ENCODE data around the gene RALGAPA2.

RALGAPA2 gene

DNA sequence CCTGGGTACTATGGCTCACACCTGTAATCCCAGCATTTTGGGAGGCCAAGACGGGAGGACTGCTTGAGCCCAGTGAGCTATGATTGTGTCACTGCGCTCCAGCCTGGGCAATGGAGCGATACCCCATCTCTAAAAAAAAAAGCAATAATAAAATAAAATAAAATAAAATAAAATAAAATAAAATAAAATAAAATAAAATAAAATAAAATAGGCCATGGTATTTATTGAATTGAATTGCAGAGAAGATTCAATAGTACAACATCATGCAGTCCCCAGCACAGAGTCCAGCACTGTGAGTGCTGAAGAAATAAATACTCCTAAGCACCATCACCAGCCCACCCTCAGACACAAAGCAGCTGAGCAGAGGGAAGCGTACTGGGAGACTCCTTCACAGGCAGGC, 144.7 kb downstream of the RALGAPA2 start:
- Histone ChIP-seq H3K4me1 (ENCODE audit: control insufficient read depth in 1 of 2, insufficient read depth in 2 of 2, low read length in 2 of 2) (peaks cover 6 to 12% of the 10 kb centered on the region in 2 donors), H3K9me3 (ENCODE audit: control insufficient read depth in 1 of 2, low read length in 2 of 2) (no peaks in the 10 kb centered on the region), H3K27me3 (ENCODE audit: control insufficient read depth in 1 of 2, insufficient read depth in 2 of 2, low read length in 2 of 2) (no peaks in the 10 kb centered on the region), H3K36me3 (ENCODE audit: control insufficient read depth in 1 of 2, insufficient read depth in 2 of 2, low read length in 2 of 2) (peaks cover 3 to 17% of the 10 kb centered on the region in 2 donors), H3K4me3 (ENCODE audit: low read depth in 1 of 2, low read length in 2 of 2) (no peak overlapping the region), H3K9ac (ENCODE audit: low read depth in 1 of 2, low read length in 2 of 2) (no peak overlapping the region), H3K27ac (ENCODE audit: low read depth, low read length) (no peak overlapping the region)

DNA sequence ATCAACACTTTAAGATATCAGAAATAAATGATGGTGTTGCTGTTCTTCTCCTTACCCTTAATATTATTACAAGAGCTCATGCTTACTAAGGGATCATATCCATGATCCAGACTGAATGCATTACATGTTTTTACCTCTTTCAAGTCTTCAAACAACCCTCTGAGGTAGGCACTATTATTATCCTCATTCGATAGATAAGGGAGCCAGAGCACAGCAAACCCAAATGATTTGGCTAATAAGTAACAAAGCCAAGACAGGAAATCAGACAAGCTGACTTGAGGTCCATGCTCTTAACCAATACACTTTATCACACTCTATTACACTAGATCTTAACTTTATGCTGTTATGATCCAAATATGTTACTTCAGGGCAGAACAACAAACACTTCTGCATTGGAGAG, 145.9 kb downstream of the RALGAPA2 start:
- no peak overlapping the region for H3K4me3 ChIP-seq (ENCODE audit: low read depth in 1 of 2, low read length in 2 of 2)
- no peak overlapping the region for H3K27ac ChIP-seq (ENCODE audit: low read depth, low read length)
- no peak overlapping the region for H3K9ac ChIP-seq (ENCODE audit: low read depth in 1 of 2, low read length in 2 of 2)

DNA sequence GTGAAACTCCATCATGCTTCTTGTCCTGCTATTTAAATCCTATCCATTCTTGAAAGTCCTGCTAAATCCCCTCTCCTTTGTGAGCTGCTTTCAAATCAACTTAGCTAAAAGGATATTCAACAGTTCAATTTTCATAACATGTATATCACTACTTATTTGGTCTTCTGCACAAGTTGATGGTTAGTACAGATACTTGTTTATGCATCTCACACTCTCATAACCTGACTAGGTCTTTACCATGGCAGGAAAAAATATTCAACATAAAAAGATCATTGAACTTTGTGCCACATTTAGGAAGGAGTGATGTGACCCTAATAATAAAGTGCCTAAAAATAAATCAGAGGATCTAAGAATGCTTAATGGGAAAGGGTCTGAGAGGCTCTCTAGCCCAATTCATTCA, 148.2 kb downstream of the RALGAPA2 start:
- peaks cover 0 to 15% of the 10 kb centered on the region in 2 donors for H3K36me3 ChIP-seq (ENCODE audit: control insufficient read depth in 1 of 2, insufficient read depth in 2 of 2, low read length in 2 of 2)
- H3K9ac ChIP-seq (ENCODE audit: low read depth in 1 of 2, low read length in 2 of 2): no peak overlapping the region
- no peaks in the 10 kb centered on the region for H3K9me3 ChIP-seq (ENCODE audit: control insufficient read depth in 1 of 2, low read length in 2 of 2)
- H3K4me3 ChIP-seq (ENCODE audit: low read depth in 1 of 2, low read length in 2 of 2): no peak overlapping the region
- H3K27me3 ChIP-seq (ENCODE audit: control insufficient read depth in 1 of 2, insufficient read depth in 2 of 2, low read length in 2 of 2): no peaks in the 10 kb centered on the region
- H3K4me1 ChIP-seq (ENCODE audit: control insufficient read depth in 1 of 2, insufficient read depth in 2 of 2, low read length in 2 of 2): peaks cover 6 to 12% of the 10 kb centered on the region in 2 donors
- no peak overlapping the region for H3K27ac ChIP-seq (ENCODE audit: low read depth, low read length)

More for the DNA sequence above, 145.9 kb downstream of the RALGAPA2 start:
- no peaks in the 10 kb centered on the region for H3K27me3 ChIP-seq (ENCODE audit: control insufficient read depth in 1 of 2, insufficient read depth in 2 of 2, low read length in 2 of 2)
- no peaks in the 10 kb centered on the region for H3K9me3 ChIP-seq (ENCODE audit: control insufficient read depth in 1 of 2, low read length in 2 of 2)
- H3K36me3 ChIP-seq (ENCODE audit: control insufficient read depth in 1 of 2, insufficient read depth in 2 of 2, low read length in 2 of 2): peaks cover 3 to 12% of the 10 kb centered on the region in 2 donors
- H3K4me1 ChIP-seq (ENCODE audit: control insufficient read depth in 1 of 2, insufficient read depth in 2 of 2, low read length in 2 of 2): peaks cover 6 to 12% of the 10 kb centered on the region in 2 donors

DNA sequence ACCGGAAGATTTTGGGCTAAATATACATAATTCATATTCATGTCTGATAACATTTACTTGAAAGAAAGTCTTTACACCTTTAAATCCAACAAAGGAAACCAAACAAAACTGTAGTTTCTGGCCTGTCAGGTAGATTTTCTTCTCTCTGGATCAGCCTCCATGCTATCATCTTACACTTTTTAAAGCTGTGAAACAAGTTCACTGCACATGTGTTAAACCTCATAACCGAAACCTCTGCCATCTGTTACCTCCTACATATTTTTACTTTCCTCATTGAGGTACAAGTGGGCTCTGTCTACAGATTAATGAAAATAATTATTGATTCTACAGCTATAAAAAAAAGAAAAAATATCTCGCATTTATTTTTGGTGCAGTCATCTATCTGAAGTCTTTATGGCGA, 149.9 kb downstream of the RALGAPA2 start:
- no peak overlapping the region for H3K27ac ChIP-seq (ENCODE audit: low read depth, low read length)
- no peak overlapping the region for H3K9ac ChIP-seq (ENCODE audit: low read depth in 1 of 2, low read length in 2 of 2)
- H3K4me1 ChIP-seq (ENCODE audit: control insufficient read depth in 1 of 2, insufficient read depth in 2 of 2, low read length in 2 of 2): peaks cover 6 to 12% of the 10 kb centered on the region in 2 donors
- H3K27me3 ChIP-seq (ENCODE audit: control insufficient read depth in 1 of 2, insufficient read depth in 2 of 2, low read length in 2 of 2): no peaks in the 10 kb centered on the region
- no peaks in the 10 kb centered on the region for H3K9me3 ChIP-seq (ENCODE audit: control insufficient read depth in 1 of 2, low read length in 2 of 2)
- H3K4me3 ChIP-seq (ENCODE audit: low read depth in 1 of 2, low read length in 2 of 2): no peak overlapping the region
- peaks cover 0 to 18% of the 10 kb centered on the region in 2 donors for H3K36me3 ChIP-seq (ENCODE audit: control insufficient read depth in 1 of 2, insufficient read depth in 2 of 2, low read length in 2 of 2)

DNA sequence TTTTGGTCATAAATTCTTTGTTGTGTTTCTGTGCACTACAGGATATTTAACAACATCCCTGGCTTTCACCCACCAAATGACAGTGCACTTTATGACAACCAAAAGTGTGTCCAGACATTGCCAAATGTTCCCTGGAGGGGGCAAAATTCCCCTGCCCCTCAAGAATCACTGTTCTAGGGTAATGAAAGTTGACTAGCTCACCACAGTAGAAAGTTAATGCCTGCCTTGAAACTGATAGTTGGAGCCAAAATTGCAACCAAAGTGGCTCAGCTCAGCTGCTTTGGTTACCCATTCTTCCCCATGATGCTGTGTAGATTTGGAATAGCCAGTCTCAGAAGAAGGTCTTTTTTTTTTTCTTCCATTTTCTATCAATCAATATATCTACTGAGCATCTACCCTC, 150.6 kb downstream of the RALGAPA2 start:
- Histone ChIP-seq H3K4me3 (ENCODE audit: low read depth in 1 of 2, low read length in 2 of 2) (no peak overlapping the region), H3K27ac (ENCODE audit: low read depth, low read length) (no peak overlapping the region), H3K27me3 (ENCODE audit: control insufficient read depth in 1 of 2, insufficient read depth in 2 of 2, low read length in 2 of 2) (no peaks in the 10 kb centered on the region), H3K4me1 (ENCODE audit: control insufficient read depth in 1 of 2, insufficient read depth in 2 of 2, low read length in 2 of 2) (peaks cover 6 to 11% of the 10 kb centered on the region in 2 donors), H3K36me3 (ENCODE audit: control insufficient read depth in 1 of 2, insufficient read depth in 2 of 2, low read length in 2 of 2) (peaks cover 0 to 18% of the 10 kb centered on the region in 2 donors), H3K9ac (ENCODE audit: low read depth in 1 of 2, low read length in 2 of 2) (no peak overlapping the region), H3K9me3 (ENCODE audit: control insufficient read depth in 1 of 2, low read length in 2 of 2) (no peaks in the 10 kb centered on the region)

DNA sequence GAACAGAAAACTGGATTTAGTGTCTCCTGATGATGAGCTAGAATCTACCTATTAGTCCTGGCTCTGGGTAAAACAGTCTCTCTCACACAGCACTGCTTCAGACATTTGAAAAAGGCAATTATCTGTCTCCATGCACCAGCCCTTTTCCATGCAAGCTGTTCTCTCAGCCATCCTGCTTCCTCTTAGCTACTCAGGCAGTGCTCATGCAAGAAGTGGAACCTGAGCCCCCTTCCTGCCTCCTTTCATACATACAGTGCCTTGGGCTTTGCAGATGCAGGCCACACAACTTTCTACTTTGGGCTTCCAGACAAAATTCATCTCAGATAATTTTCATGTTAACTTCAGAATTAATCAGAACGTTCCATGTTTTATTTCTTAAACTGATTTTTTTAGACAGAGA, 151.3 kb downstream of the RALGAPA2 start:
- peaks cover 3 to 23% of the 10 kb centered on the region in 2 donors for H3K36me3 ChIP-seq (ENCODE audit: control insufficient read depth in 1 of 2, insufficient read depth in 2 of 2, low read length in 2 of 2)
- H3K4me3 ChIP-seq (ENCODE audit: low read depth in 1 of 2, low read length in 2 of 2): no peak overlapping the region
- peaks cover 4% of the 10 kb centered on the region in 2 donors for H3K4me1 ChIP-seq (ENCODE audit: control insufficient read depth in 1 of 2, insufficient read depth in 2 of 2, low read length in 2 of 2)
- no peak overlapping the region for H3K9ac ChIP-seq (ENCODE audit: low read depth in 1 of 2, low read length in 2 of 2)
- H3K9me3 ChIP-seq (ENCODE audit: control insufficient read depth in 1 of 2, low read length in 2 of 2): no peaks in the 10 kb centered on the region
- H3K27me3 ChIP-seq (ENCODE audit: control insufficient read depth in 1 of 2, insufficient read depth in 2 of 2, low read length in 2 of 2): no peaks in the 10 kb centered on the region
- no peak overlapping the region for H3K27ac ChIP-seq (ENCODE audit: low read depth, low read length)

DNA sequence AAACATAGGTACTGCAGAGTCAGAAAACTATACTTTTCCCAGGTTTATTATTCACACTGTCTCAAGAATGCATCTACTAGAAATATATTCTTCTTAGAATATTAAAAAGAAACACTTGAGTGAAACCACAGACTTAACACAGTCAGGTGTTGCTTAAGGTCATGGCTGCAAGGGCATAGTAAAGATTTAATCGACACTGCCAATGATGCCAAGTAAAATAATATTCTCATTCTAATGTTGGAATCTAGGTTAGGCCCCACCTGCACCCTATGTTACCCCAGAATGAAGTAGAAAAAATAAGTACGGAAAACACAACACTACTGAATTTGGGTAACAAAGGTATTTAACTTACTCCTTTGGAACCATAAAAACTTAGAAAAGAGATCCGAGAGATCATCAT, 155.0 kb downstream of the RALGAPA2 start:
- H3K9ac ChIP-seq (ENCODE audit: low read depth in 1 of 2, low read length in 2 of 2): no peak overlapping the region
- no peaks in the 10 kb centered on the region for H3K27me3 ChIP-seq (ENCODE audit: control insufficient read depth in 1 of 2, insufficient read depth in 2 of 2, low read length in 2 of 2)
- H3K4me3 ChIP-seq (ENCODE audit: low read depth in 1 of 2, low read length in 2 of 2): no peak overlapping the region
- peaks cover 6 to 19% of the 10 kb centered on the region in 2 donors for H3K36me3 ChIP-seq (ENCODE audit: control insufficient read depth in 1 of 2, insufficient read depth in 2 of 2, low read length in 2 of 2)
- H3K4me1 ChIP-seq (ENCODE audit: control insufficient read depth in 1 of 2, insufficient read depth in 2 of 2, low read length in 2 of 2): no peaks in the 10 kb centered on the region
- no peaks in the 10 kb centered on the region for H3K9me3 ChIP-seq (ENCODE audit: control insufficient read depth in 1 of 2, low read length in 2 of 2)
- H3K27ac ChIP-seq (ENCODE audit: low read depth, low read length): no peak overlapping the region

DNA sequence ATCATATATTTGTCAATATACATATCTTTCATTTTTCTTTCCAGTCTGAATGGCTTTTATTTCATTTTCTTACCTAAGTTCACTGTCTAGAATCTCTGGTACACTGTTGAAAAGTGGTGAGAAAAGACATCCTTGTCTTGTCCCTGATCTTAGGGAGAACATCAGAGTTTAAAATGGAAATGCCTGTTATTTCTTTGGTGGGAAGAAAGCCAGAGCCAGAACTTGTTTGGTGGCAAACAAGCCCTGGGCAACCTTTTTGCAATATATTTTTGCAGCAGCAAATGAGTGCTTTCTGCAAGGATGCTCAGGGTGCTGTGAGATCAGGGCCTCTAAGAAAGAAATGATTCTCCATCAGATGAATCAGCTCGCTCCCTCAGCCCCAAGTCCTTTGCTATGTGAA, 156.6 kb downstream of the RALGAPA2 start:
- Histone ChIP-seq H3K36me3 (ENCODE audit: control insufficient read depth in 1 of 2, insufficient read depth in 2 of 2, low read length in 2 of 2) (peaks cover 6 to 16% of the 10 kb centered on the region in 2 donors), H3K9me3 (ENCODE audit: control insufficient read depth in 1 of 2, low read length in 2 of 2) (no peaks in the 10 kb centered on the region), H3K4me1 (ENCODE audit: control insufficient read depth in 1 of 2, insufficient read depth in 2 of 2, low read length in 2 of 2) (peaks cover 3 to 12% of the 10 kb centered on the region in 2 donors), H3K4me3 (ENCODE audit: low read depth in 1 of 2, low read length in 2 of 2) (no peak overlapping the region), H3K27me3 (ENCODE audit: control insufficient read depth in 1 of 2, insufficient read depth in 2 of 2, low read length in 2 of 2) (no peaks in the 10 kb centered on the region), H3K9ac (ENCODE audit: low read depth in 1 of 2, low read length in 2 of 2) (no peak overlapping the region), H3K27ac (ENCODE audit: low read depth, low read length) (no peak overlapping the region)

DNA sequence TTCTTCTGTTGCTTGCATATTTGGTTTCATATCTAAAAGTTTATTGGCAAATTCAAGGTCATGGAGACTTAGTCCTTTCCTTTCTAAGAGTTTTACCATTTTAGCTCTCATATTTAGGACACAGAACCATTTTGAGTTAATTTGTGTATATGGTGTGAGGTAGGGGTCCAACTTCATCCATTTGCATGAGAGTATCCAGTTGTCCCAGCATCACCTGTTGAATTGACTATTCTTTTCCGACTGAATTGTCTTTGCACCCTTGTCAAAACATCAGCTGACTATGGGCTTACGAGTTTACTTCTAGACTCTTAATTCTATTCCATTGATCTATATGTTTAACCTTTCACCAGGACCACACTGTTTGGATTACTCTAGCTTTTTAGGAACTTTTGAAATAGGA, 157.5 kb downstream of the RALGAPA2 start:
- Histone ChIP-seq H3K4me3 (ENCODE audit: low read depth in 1 of 2, low read length in 2 of 2) (no peak overlapping the region), H3K9me3 (ENCODE audit: control insufficient read depth in 1 of 2, low read length in 2 of 2) (no peaks in the 10 kb centered on the region), H3K9ac (ENCODE audit: low read depth in 1 of 2, low read length in 2 of 2) (no peak overlapping the region), H3K27me3 (ENCODE audit: control insufficient read depth in 1 of 2, insufficient read depth in 2 of 2, low read length in 2 of 2) (no peaks in the 10 kb centered on the region), H3K4me1 (ENCODE audit: control insufficient read depth in 1 of 2, insufficient read depth in 2 of 2, low read length in 2 of 2) (peaks cover 8 to 18% of the 10 kb centered on the region in 2 donors), H3K27ac (ENCODE audit: low read depth, low read length) (no peak overlapping the region), H3K36me3 (ENCODE audit: control insufficient read depth in 1 of 2, insufficient read depth in 2 of 2, low read length in 2 of 2) (peaks cover 6 to 13% of the 10 kb centered on the region in 2 donors)

DNA sequence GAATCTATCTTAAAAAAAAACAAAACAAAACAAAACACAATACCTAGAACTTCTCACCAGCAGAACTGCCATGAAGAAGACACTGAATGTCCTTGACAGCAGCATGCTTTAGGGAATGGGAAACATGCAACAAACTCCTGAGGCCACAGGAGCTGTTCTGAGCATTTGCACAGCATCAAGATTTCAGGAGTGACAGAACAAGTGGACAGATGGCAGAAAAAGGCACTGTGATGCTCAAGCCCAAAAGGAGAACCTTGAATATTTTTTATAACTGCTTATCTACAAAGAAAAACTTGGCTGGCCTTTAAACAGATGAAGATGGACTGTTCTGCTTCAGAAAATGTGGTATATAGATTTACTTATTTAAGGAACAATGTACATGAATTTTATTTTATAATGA, 158.9 kb downstream of the RALGAPA2 start:
- Histone ChIP-seq H3K36me3 (ENCODE audit: control insufficient read depth in 1 of 2, insufficient read depth in 2 of 2, low read length in 2 of 2) (peaks cover 6 to 8% of the 10 kb centered on the region in 2 donors), H3K4me1 (ENCODE audit: control insufficient read depth in 1 of 2, insufficient read depth in 2 of 2, low read length in 2 of 2) (peaks cover 18 to 32% of the 10 kb centered on the region in 2 donors), H3K27me3 (ENCODE audit: control insufficient read depth in 1 of 2, insufficient read depth in 2 of 2, low read length in 2 of 2) (no peaks in the 10 kb centered on the region), H3K4me3 (ENCODE audit: low read depth in 1 of 2, low read length in 2 of 2) (no peak overlapping the region), H3K9ac (ENCODE audit: low read depth in 1 of 2, low read length in 2 of 2) (no peak overlapping the region), H3K9me3 (ENCODE audit: control insufficient read depth in 1 of 2, low read length in 2 of 2) (no peaks in the 10 kb centered on the region), H3K27ac (ENCODE audit: low read depth, low read length) (no peak overlapping the region)

DNA sequence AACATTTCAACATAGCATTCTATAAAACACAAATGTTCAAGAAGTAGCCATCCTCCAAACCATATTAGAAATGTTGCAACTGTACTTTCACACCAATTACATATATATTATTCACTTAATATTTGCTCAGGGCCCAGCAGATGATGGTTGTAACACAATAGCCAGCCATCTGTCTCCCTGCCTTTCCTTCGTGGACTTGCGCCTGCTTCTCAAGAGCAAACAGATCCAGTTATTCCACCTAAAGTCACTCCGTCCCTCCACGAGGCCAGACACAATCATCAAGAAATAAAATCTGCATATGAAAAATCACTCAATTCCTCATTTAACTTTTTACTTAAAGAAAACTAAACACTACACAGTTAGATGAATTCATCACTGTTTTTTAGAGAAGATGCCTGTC, 160.4 kb downstream of the RALGAPA2 start:
- Histone ChIP-seq H3K4me3 (ENCODE audit: low read depth in 1 of 2, low read length in 2 of 2) (no peak overlapping the region), H3K4me1 (ENCODE audit: control insufficient read depth in 1 of 2, insufficient read depth in 2 of 2, low read length in 2 of 2) (peaks cover 29 to 46% of the 10 kb centered on the region in 2 donors), H3K27ac (ENCODE audit: low read depth, low read length) (no peak overlapping the region), H3K9ac (ENCODE audit: low read depth in 1 of 2, low read length in 2 of 2) (no peak overlapping the region), H3K36me3 (ENCODE audit: control insufficient read depth in 1 of 2, insufficient read depth in 2 of 2, low read length in 2 of 2) (peaks cover 6 to 8% of the 10 kb centered on the region in 2 donors), H3K9me3 (ENCODE audit: control insufficient read depth in 1 of 2, low read length in 2 of 2) (no peaks in the 10 kb centered on the region), H3K27me3 (ENCODE audit: control insufficient read depth in 1 of 2, insufficient read depth in 2 of 2, low read length in 2 of 2) (no peaks in the 10 kb centered on the region)

Measured in duodenal mucosa (tissue), 2 donors.